ENCODE results near the gene MST1R.

DNA sequence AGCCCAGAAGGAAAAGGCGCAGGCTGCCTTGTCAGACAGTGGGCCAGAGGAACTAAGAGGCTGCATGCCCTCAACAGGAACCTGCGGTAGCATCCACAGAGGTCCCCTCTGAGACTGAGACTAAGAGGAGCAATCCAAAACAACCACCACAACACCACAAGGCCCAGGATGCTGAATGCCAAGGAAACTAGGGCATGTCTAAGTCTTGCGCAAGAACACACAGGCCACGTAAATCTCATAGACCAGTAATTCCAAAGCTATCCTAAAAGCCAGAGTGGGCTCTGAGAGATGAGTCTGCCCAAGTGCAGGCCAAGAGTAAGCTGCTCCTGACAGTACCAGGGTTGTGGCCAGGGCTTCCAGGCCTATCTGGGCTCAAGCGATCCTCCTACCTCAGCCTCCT is 13.0 kb upstream of the MST1R start:
- TF ChIP-seq CTCF (IDR thresholded peaks at IDR 0.05) = no peak
- no peak for TF ChIP-seq POLR2A (IDR thresholded peaks at IDR 0.05)

All from right lobe of liver (tissue), 4 donors.